ENCODE results near the gene GPR18.

DNA sequence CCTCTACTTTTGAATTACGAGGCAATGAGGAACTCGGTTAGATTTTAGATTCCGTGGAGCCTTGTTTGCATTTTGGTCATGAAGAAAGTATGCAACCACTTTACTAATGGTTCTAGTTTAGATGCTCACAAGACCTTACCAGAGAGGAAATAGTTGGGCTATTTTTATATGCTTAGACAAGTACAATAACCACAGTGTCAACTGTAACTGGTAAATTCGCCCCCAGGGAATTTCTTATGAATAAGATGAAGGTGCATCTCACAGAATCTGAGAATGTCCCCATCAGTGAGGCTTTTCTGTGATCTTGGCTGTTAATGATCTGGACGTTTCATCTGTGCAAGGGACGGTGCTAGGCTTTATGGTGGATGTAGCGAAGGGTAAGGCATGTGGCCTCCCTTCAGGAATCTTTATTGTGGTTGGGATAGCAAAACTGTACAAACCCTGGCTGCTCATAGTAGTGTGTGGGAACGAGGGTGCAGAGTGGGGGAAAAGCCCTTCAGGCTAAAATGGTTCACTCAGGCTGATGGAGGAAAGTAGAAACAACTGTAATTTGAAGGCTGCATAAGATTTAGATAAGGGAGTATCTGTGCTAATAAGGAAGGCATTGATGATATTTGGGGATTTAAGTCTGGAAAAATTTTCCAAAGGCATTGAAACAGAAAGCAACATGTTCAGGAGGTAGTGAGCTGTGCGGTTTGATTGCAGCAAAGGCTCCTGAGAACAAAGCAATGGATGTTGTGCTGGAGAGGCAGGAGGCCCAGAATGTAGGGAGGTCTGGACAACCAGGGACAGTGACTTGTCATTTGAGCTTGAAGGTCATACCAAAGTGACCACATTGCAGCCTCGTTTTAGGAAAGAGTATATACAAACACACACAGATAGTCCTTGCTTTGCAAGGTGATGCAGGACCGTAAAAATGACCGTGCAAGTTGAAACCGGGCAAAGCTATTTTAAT is 29.2 kb downstream of the GPR18 start:
- TF ChIP-seq, protein P1, sequence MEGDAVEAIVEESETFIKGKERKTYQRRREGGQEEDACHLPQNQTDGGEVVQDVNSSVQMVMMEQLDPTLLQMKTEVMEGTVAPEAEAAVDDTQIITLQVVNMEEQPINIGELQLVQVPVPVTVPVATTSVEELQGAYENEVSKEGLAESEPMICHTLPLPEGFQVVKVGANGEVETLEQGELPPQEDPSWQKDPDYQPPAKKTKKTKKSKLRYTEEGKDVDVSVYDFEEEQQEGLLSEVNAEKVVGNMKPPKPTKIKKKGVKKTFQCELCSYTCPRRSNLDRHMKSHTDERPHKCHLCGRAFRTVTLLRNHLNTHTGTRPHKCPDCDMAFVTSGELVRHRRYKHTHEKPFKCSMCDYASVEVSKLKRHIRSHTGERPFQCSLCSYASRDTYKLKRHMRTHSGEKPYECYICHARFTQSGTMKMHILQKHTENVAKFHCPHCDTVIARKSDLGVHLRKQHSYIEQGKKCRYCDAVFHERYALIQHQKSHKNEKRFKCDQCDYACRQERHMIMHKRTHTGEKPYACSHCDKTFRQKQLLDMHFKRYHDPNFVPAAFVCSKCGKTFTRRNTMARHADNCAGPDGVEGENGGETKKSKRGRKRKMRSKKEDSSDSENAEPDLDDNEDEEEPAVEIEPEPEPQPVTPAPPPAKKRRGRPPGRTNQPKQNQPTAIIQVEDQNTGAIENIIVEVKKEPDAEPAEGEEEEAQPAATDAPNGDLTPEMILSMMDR (IDR thresholded peaks at IDR 0.05), result no peak
- TF ChIP-seq ZFX (IDR thresholded peaks at IDR 0.05; ENCODE audit: borderline replicate concordance), result no peak
